Fibroblast of the conjunctiva (primary cell): ENCODE measurements around the gene NKX6-2.
"Not testable (repeated sequence)": the region's sequence is repeated elsewhere in the genome, so short reads cannot be mapped to it uniquely, and the experiment has no call there.

ENCODE experiments used
- DNase-seq: peaks from one replicate; pipeline ENCODE4 v3.0.0-alpha.2; 2010; ENCODE audit warnings: low read depth

NKX6-2 gene

DNA sequence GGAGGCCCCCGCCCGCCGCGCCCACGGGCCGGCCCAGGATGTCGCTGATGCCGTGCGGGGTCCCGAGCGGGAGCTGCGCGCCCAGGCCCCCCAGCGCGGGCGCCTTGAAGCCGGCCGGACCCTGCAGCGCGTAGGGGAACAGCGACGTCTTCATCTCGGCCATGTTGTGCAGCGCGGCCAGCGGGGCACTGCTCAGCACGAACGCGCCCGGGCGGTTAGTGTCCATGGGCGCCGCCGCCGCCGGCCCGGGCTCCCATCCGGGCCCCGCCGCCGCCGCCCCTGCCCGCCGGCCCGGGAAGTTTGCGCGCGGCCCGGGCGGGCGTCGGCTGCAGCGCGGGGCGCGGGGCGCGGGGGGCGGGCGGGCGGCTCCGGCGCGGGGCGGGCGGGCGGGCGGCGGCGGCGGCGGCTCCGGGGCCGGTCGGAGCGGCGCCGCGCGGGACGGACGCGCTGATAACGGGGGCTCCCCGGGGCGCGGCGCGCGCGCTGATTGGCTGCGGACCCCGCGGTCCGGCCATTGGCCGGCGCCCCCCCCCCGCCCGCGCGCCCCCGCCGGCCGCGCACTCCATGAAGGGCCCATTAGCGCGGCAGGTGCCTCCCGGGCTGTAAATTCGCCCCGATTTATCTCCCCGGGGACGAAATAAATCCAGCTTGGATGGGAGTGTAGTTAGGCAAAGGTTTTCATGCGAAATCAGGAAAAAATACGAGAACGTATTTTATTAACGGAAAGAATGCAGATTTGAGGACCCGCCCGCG, at the start of gene NKX6-2:
Gene NKX6-2 (minus strand): TSS at position 425 of the 753 bp plus-strand sequence. CDS start 199 bp downstream, at position 226.
- no peak for DNase-seq

DNA sequence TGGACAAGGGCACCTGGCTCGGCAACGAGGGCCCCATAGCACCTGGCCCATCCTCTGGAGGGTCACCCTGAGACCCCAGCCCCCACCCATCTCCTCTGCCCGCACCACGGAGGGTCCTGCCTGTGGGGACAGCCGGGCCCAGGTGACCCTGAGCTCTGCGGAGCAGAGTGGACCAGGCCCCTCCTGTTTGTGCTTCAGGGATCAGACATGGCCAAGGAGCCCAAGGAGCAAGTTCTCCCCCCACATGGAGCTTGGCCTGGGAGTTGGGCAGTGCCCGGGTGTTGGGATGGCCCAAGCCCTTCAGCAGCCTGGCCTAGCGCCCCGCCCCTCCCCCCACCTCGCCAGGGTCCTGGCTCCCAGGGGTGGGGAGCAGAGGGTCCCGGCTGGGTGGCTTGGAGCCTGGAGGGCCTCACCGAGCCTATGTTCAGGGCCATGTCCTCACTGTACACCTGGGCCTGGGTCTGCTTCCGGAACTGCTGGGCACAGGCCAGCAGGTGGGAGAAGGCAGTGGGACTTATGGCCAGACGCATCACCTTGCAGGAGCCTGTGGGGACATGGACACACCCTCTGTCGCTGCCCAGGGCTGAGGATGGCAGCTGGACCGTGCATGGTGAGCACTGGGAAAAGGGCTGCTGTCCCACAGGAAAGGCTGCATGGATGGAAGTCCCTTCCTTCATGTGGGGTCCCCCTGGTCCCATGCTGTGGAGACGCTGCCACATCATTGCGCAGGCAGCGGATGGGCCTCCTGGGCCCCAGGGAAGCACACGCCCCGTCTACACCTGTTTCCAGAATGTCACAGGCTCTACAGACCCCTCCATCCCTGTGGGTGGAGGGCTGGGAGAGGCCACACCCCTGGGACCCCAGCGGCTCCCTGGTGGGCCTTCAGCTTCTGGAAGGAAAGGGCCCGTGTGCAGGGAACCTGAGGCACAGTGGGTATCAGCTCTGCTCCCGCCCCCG, 49.2 kb upstream of the NKX6-2 start:
- no peak for DNase-seq

DNA sequence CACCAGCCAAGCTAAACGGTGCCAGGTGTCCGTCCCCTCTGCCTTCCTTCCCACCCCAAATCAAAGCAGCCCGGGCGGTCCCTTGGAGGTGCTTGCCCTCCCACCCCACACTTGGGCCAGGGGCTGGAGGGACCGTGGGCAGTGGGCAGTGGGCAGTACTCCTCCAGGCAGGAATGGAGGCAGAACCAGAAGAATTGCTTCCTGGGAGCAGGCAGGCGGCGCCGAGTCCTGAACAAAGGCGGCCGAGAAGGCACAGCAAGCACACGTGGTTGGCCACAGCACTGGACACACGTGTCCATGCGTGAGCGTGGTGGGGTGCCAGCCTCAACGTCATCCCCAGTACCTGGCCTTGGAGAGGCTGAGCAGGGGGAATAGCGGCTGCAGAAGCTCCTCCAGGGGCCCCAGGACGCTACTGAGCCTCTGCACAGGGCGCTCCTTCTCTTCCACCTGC, 48.4 kb upstream of the NKX6-2 start:
- no peak for DNase-seq

DNA sequence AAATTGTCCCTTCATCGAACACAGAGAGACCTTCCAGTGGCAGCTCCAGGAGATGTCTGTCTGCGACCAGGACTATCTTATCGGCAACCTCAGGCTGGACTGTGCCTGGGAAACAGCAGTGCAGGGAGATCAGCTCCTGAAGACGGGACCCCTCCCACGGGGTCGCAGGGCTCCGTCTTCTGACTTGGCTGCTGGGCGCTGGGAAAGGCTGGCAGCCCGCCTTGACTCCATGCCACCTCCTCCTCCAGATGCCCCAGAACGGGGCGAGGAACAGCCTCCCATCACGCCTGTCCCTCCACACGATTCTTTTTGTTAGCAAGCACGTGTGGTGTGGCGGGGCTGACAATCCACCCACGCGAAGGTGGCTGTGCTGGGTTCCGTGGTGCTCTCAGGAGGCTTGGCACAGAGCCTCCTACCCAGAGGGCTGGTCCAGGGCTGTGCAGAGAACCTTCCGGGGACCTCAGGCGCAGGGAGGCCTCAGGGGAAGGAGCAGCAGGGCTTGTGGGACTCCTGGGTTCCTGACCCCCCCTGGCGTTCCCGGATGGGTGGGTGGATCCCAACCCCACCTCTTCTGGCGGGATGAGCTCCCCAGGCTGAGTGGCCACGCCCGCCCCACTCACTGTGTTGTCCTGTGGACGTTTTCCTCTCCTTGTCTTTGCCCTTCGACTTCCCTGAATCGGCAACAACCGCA, 47.6 kb upstream of the NKX6-2 start:
- no peak for DNase-seq

DNA sequence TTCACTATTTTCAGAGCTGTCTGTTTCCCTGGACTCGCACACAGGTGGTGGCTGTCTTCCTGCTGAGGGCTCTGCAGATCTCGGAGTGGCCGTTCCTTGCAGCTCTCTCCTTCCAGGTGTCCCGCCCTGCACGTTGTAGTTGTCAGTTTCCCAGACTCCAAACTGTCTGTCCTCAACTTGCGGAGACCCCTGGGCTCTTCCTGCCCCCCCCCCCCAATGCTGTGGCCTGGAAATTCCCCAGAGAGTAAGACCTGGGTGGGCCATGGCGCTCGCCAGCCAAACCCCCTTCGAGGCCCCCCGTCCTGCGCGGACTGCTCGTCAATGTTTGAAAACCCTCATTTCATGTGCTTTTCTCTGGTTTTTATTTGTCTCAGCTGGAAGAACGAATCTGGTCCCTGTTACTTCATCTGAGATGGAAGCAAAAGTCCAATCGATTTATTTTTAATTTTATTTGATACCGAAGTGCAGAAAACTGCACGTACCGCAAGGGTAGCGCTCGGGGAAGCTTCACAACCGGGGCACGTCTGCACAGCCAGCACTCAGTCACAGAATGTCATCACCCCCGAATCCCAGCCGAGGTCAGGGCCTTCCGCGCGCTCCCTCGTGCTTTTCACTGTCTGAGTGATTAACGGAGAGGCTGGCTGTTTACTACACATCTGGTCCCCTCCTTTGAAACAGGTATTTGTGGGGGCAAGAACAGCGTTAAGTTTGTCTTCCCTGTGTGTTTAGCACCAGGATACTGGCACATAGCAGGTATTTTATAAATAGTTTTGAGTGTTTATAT, 46.4 kb upstream of the NKX6-2 start:
- no peak for DNase-seq

DNA sequence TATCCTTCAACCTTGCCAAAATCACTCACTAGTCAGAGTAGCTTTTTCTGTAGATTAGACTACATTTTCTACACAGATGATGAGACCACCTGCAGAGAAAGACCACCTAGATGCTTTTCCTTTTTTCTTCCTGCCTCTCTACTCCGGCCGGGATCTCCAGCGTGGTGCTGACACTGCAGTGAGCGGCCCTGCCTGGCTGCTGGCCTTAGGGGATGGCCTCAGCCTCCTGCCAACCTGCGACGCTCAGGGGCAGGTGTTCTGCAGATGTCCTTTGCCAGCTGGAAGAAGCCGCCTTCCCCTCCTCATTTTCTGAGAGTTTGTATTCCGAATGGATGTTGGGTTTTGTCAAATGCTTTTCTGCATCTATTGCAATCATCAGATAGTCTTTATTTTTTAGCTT, 43.5 kb upstream of the NKX6-2 start:
- no peak for DNase-seq

DNA sequence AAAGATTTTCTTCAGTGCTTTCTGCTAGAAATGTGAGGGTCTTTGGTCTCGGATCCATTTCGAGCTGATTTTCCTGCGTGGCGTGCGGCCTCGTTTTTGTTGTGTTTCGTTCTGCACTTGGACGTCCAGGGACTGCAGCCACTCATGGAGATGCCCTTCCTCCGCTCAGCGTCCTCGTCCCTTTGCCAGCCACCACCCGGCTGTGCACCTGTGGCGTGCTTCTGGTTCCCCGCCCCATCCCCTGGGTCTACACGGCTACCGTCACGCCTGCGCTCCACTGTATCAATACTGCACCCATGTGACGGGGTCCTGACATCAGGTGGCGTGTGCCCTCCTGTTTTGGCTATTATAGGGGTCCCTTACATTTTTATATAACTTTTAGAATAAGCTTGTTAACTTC, 42.7 kb upstream of the NKX6-2 start:
- DNase-seq, result no peak

DNA sequence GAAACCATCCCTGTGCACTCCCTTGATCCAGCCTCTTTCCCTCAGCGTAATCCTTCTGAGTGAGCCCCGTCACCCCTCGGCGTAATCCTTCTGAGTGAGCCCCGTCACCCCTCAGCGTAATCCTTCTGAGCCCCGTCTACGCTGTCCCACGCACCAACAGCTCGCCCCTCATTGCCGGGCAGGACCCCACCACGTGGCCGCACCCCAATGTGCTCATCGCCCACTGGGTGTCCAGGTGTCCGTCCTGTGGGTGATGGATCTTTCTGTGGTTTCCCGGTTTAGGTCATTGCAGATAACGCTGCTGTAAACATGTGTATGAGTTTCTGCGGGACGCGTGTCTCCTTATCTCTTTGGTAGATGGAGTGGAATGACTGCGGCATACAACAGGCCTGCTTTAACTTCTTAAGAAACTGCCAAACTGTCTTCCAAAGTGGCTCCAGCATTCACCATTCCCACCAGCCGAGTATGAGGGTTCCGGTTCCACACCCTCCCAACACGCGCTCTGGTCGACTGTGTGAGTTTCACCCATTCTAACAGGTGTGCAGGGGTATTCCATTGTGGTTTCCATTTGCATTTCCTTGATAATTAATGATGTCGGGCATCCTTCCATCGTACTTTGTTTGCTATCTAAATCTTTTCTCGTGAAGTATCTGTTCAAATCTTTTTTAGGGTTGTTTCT, 42.1 kb upstream of the NKX6-2 start:
- no peak for DNase-seq

DNA sequence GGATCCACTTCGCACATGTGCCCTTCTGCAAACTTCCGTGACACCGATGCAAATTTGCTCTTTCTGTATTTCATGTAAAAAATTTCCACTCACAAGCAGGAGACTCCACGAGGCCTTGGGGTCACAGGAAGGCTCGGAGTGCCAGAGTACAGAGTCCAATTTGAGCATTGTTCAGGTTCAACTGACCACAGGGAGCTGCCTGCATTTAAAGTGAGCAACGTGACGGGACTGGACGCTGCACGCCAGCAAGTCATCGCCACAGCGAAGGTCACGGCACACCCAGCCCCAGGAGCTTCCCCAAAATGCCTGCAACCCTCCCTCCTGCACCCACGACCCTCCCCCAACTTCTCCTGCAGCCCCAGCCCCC, 41.5 kb upstream of the NKX6-2 start:
- no peak for DNase-seq

DNA sequence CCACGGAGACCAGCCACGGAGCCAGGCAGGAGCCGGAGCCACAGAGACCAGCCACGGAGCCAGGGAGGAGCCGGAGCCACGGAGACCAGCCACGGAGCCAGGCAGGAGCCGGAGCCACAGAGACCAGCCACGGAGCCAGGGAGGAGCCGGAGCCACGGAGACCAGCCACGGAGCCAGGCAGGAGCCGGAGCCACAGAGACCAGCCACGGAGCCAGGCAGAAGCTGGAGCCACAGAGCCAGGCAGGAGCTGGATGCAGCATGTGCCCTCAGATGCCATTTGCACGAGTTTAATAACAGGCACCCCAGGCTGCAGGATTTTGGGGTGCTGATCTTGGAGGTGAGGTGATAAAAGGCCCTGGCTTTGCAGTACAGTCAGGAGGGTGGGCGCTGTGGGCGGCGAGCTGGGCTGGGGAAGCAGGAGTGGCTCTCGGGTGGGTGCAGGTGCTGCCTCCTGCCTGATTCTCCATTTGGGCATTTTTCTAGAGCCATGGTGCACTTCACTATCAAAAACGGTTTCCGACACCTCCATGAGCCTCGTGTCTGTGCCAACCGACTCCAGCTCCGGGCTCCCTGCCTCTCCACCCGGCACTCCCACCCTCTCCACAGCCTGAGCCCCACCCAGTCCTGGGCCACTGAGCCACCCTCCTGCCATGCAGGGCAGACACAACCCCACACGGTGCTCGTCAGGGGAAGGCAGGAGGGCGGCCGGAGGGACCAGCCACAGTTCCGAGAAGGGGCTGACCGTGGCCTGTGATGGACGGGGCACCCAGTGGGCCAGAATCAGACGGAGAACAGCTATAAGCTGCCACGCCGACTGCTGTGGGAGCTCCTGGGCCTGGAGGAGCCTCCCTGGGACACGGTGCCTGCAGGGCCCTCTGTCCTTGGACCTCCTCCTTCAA, 40.8 kb upstream of the NKX6-2 start:
- DNase-seq, result no peak

DNA sequence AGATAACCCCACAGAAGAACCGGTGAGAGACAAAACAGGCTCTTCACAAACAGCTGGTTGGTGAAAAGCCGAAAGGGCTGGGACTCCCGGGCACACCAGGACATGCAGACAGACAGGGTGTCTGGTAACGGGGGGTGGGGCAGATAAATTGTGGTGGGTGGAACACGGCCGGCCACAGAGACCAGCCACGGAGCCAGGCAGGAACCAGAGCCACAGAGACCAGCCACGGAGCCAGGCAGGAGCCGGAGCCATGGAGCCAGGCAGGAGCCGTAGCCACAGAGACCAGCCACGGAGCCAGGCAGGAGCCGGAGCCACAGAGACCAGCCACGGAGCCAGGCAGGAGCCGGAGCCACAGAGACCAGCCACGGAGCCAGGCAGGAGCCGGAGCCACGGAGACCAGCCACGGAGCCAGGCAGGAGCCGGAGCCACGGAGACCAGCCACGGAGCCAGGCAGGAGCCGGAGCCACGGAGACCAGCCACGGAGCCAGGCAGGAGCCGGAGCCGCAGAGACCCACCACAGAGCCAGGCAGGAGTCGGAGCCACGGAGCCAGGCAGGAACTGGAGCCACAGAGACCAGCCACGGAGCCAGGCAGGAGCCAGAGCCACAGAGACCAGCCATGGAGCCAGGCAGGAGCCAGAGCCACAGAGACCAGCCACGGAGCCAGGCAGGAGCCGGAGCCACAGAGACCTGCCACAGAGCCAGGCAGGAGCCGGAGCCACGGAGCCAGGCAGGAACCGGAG, 40.0 kb upstream of the NKX6-2 start:
- DNase-seq, result not testable (repeated sequence)

DNA sequence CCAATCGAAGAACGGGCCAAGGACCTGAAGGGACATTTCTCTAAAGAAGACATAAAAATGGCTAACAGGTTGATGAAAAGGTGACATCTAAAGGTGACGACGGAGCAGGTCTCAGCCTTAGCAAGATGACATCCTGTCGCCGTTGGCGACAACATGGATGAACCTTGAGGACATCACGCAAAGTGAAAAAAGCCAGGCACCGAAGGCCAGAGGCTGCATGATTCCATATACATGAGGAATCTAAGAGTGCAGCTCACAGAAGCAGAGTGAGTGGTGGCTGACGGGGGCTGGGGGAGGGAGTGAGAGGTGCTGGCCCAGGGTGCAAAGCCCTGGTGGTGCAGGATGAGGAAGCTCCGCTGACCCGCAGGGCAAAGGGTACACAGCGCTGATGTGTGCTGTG, 34.1 kb upstream of the NKX6-2 start:
- no peak for DNase-seq

DNA sequence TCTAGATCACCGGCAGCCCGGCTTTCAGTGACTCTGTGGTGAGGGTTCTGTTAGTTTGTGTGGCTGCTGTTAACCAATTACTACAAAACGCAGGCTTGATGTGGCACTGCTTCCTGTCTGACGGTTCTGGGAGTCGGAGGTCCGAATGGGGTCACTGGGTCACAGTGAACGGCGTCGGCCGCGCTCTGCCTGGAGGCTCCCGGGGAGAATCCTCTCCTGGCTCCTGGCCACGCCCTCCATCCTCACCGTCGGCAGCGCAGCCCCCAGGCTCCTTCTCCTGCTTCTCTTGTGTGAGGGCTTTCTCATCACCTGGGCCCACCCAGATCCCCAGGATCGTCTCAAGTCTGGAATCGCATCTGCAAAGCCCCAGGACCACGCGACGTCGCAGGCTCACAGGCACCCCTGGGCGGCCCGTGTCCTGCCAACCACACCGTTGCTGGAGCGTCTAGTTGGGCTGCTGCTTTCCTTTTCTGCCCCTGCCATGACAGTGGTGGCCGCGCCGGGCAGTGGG, 31.8 kb upstream of the NKX6-2 start:
- DNase-seq, result no peak

DNA sequence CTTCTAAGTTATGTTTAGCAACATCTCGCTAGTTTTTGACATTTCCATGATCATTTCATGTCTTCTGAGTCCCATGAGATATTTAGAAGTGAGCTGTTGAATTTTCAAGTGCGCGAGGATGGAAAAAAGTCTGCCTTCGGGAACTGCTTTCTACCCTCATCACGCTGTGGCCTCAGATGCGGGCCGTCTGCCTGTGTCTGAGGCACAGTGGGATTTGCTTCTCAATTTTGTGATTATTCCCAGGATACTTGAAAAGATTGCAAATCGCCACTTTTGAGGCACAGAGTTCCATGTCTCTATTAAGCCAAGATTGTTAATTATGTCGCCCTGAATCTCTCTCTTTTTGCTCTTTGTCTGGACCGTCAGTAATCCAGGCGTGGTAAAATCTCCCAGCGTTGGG, 30.8 kb upstream of the NKX6-2 start:
- DNase-seq, result no peak

DNA sequence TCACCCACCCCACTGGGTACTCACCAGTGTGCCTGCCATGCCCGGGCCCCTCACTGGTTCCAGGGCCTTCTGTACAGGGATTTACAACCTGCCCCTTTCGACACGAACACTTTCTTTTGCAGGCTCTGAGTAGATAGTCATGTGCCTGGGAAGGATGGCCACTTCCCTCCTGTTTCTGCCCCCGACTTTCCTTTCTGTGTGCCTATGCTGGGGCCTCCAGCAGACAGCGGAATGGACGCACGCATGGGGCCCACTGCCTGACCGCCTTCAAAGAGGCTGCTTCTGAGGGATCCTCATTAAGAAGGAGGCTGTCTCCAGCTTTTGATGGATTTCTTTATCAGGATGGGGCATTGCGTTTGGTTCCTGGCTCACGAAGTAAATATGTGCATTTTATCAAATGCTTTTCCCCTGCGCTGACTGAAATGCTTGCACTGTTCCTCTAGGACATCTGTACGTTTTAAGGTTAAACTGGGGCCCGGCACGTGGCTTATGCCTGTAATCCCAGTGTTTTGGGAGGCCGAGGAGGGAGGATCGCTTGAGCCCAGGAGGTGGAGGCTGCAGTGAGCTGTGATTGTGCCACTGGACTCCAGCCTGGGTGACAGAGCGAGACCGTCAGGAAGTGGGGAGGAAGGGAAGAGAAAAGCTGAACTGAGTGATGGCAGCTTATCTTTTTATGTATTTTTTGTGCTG, 29.4 kb upstream of the NKX6-2 start:
- no peak for DNase-seq

DNA sequence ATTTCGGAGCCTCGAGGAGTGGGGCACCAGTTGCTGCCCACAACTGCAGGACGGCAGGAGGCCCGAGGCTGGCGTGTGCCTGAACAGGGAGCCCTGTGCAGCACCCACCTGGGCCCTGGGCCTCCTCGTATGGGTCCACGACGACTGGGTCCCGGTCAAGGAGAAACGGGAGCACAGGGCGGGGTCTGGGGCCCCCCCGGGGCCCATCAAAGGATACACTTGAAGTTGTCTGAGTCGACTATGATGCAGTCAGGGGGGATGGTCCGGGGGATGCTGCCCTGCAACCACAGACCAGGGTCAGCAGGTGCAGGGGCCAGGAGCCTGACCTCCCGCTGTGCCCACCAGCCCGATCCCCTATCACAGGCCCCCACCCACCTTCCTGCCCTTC, 28.5 kb upstream of the NKX6-2 start:
- DNase-seq, result no peak

DNA sequence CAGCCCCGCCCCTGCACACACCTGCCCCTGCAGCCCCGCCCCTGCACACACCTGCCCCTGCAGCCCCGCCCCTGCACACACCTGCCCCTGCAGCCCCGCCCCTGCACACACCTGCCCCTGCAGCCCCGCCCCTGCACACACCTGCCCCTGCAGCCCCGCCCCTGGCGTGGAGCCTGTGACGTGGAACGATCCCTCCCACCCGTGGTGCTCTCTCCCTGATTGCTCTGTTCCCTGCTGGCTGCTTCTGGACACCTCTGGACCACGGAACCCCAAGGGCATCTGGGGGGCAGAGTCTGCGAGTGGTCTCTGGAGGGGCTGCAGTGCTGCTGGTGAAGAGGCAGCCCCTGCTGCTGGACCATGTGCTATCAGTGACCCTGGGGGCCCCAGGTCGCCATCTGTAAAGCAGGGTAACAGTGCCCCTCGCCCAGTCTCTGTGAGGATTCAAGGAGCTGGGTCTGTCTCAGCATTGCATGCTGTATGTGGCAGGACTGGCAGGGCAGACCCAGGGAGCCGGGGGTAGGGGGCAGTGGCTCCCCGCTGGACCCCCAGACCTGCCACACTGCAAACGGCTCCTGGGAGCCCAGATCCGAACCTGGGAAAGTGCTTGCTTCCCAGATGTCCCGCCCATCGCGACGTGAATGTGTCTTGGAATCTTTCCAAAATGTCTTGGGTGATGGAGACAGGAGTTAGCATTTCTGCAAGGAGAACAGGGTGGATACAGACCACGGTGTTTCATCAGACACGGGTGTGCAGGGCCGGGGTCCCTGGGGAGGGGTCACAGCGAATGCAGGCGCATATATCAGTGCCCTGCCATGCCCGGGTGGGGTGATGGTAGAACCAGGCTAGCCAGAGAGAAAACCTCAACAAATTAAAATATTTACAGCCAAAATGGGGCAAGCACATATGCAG, 27.9 kb upstream of the NKX6-2 start:
- no peak for DNase-seq

DNA sequence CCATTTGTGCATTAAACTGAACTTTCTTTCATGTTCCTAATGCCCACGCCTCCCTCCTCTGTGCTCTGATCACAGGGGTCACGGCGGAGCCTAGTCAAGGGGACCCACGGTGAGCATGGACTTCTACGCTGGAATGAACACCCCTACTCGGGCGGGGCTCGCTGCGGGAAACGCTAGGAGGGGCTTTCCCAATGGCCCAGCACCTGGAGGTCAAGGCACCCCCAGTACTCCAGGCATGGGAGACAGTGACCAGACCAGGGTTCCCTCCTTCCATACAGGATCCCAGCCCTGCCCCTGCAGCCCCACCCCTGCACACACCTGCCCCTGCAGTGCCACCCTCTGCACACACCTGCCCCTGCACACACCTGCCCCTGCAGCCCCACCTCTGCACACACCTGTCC, 27.1 kb upstream of the NKX6-2 start:
- no peak for DNase-seq
